ENCODE measurements around the gene FAS.

The FAS gene

GRCh38 chr10:88978463-88978862 is 12.1 kb upstream of the FAS start:
- TF ChIP-seq CTCF (conservative IDR thresholded peaks at IDR 0.05; ENCODE audit: low read depth, low read length) = no peak
- no peak for DNase-seq (ENCODE audit: low read depth)
- H3K4me3 ChIP-seq (ENCODE audit: low read depth, low read length) = no peak overlapping the region

- peak; percentile 76 for DNase-seq (ENCODE audit: low read depth)
- no peak overlapping the region for H3K4me3 ChIP-seq (ENCODE audit: low read depth, low read length)
- no peak for TF ChIP-seq CTCF (conservative IDR thresholded peaks at IDR 0.05; ENCODE audit: low read depth, low read length)
Measured at GRCh38 chr10:88979153-88979562, 11.4 kb upstream of the FAS start.

- no peak overlapping the region for H3K4me3 ChIP-seq (ENCODE audit: low read depth, low read length)
- TF ChIP-seq CTCF (conservative IDR thresholded peaks at IDR 0.05; ENCODE audit: low read depth, low read length) = no peak
- DNase-seq (ENCODE audit: low read depth) = no peak
Measured at GRCh38 chr10:88979603-88980002, 11.0 kb upstream of the FAS start.

GRCh38 chr10:88980247-88980646 is 10.4 kb upstream of the FAS start:
- TF ChIP-seq CTCF (conservative IDR thresholded peaks at IDR 0.05; ENCODE audit: low read depth, low read length) = no peak
- no peak overlapping the region for H3K4me3 ChIP-seq (ENCODE audit: low read depth, low read length)
- no peak for DNase-seq (ENCODE audit: low read depth)

- DNase-seq (ENCODE audit: low read depth) = no peak
- TF ChIP-seq CTCF (conservative IDR thresholded peaks at IDR 0.05; ENCODE audit: low read depth, low read length) = no peak
- no peak overlapping the region for H3K4me3 ChIP-seq (ENCODE audit: low read depth, low read length)
Measured at GRCh38 chr10:88980800-88981199, 9.8 kb upstream of the FAS start.

- DNase-seq (ENCODE audit: low read depth) = no peak
- TF ChIP-seq CTCF (conservative IDR thresholded peaks at IDR 0.05; ENCODE audit: low read depth, low read length) = no peak
- H3K4me3 ChIP-seq (ENCODE audit: low read depth, low read length) = no peak overlapping the region
Measured at GRCh38 chr10:88981435-88981834, 9.2 kb upstream of the FAS start.

GRCh38 chr10:88982366-88982765 is 8.2 kb upstream of the FAS start:
- no peak for TF ChIP-seq CTCF (conservative IDR thresholded peaks at IDR 0.05; ENCODE audit: low read depth, low read length)
- H3K4me3 ChIP-seq (ENCODE audit: low read depth, low read length) = no peak overlapping the region
- no peak for DNase-seq (ENCODE audit: low read depth)
